Trophoblast cell (in vitro differentiated cells and primary cell): ENCODE results near the gene ULBP1.

ENCODE experiments used
- DNase-seq, 2 donors: peaks; one replicate each; pipeline ENCODE4 v3.0.0-alpha.2; 2016
- H2AFZ ChIP-seq: 2 replicates; pipeline ENCODE4 v1.6.1; 2013; ENCODE audit warnings: low read length, moderate library complexity, mild to moderate bottlenecking; ENCODE audit not compliant: insufficient read depth, poor library complexity
- H2AK5ac ChIP-seq: 2 replicates; pipeline ENCODE4 v1.6.1; 2013; ENCODE audit warnings: mild to moderate bottlenecking, low read length
- H2BK120ac ChIP-seq: 2 replicates; pipeline ENCODE4 v1.6.1; 2013; ENCODE audit warnings: low read length, mild to moderate bottlenecking, moderate library complexity; ENCODE audit not compliant: insufficient read depth, poor library complexity
- H2BK12ac ChIP-seq: 2 replicates; pipeline ENCODE4 v1.6.1; 2013; ENCODE audit warnings: mild to moderate bottlenecking, low read length, moderate library complexity
- H2BK5ac ChIP-seq: 2 replicates; pipeline ENCODE4 v1.6.1; 2013; ENCODE audit warnings: low read length, low read depth, moderate library complexity, mild to moderate bottlenecking; ENCODE audit not compliant: poor library complexity
- H3K14ac ChIP-seq: 2 replicates; pipeline ENCODE4 v1.6.1; 2013; ENCODE audit warnings: mild to moderate bottlenecking, low read length
- H3K18ac ChIP-seq: 2 replicates; pipeline ENCODE4 v1.6.1; 2013; ENCODE audit warnings: mild to moderate bottlenecking, low read length
- H3K23ac ChIP-seq: 2 replicates; pipeline ENCODE4 v1.6.1; 2013; ENCODE audit warnings: low read length
- H3K27ac ChIP-seq: 2 replicates; pipeline ENCODE4 v1.5.1; 2013; ENCODE audit warnings: low read depth, mild to moderate bottlenecking, inconsistent platforms, low read length, moderate library complexity
- H3K27me3 ChIP-seq: 2 replicates; pipeline ENCODE4 v1.6.1; 2013; ENCODE audit warnings: inconsistent platforms, mild to moderate bottlenecking, low read length, moderate library complexity; ENCODE audit not compliant: insufficient read depth
- H3K36me3 ChIP-seq, 2 experiments: 1 replicate in 1 of 2; 2 replicates in 1 of 2; pipeline ENCODE4 v1.6.1; 2013; ENCODE audit warnings: low read length in 2 of 2, mild to moderate bottlenecking in 2 of 2, moderate library complexity in 1 of 2; ENCODE audit not compliant: insufficient read depth in 2 of 2, control insufficient read depth in 1 of 2
- H3K4ac ChIP-seq: 2 replicates; pipeline ENCODE4 v1.6.1; 2013; ENCODE audit warnings: low read depth, mild to moderate bottlenecking, low read length, moderate library complexity
- H3K4me1 ChIP-seq, 2 experiments: 1 replicate in 1 of 2; 2 replicates in 1 of 2; pipeline ENCODE4 v1.6.1; 2013; ENCODE audit warnings: low read length in 2 of 2, mild to moderate bottlenecking in 2 of 2, moderate library complexity in 1 of 2; ENCODE audit not compliant: insufficient read depth in 2 of 2, control insufficient read depth in 1 of 2
- H3K4me2 ChIP-seq: 2 replicates; pipeline ENCODE4 v1.6.1; 2013; ENCODE audit warnings: inconsistent platforms, mild to moderate bottlenecking, low read length, moderate library complexity
- H3K4me3 ChIP-seq: 2 replicates; pipeline ENCODE4 v1.5.1; 2013; ENCODE audit warnings: mild to moderate bottlenecking, low read depth, low read length, inconsistent platforms
- H3K79me1 ChIP-seq: one replicate; pipeline ENCODE4 v1.6.1; 2013; ENCODE audit warnings: low read length
- H3K79me2 ChIP-seq: 2 replicates; pipeline ENCODE4 v1.6.1; 2013; ENCODE audit warnings: low read length, mild to moderate bottlenecking; ENCODE audit not compliant: control insufficient read depth, insufficient read depth, poor library complexity
- H3K9ac ChIP-seq: 2 replicates; pipeline ENCODE4 v1.6.1; 2013; ENCODE audit warnings: mild to moderate bottlenecking, low read length
- H3K9me3 ChIP-seq: 2 replicates; pipeline ENCODE4 v1.6.1; 2013; ENCODE audit warnings: low read depth, mild to moderate bottlenecking, control low read depth, inconsistent platforms, low read length; ENCODE audit not compliant: insufficient read depth
- H4K12ac ChIP-seq: 2 replicates; pipeline ENCODE4 v1.6.1; 2013; ENCODE audit warnings: low read depth, mild to moderate bottlenecking, low read length, moderate library complexity
- H4K8ac ChIP-seq: 2 replicates; pipeline ENCODE4 v1.6.1; 2013; ENCODE audit warnings: low read depth, mild to moderate bottlenecking, low read length, moderate library complexity
- H4K91ac ChIP-seq: one replicate; pipeline ENCODE4 v1.6.1; 2013; ENCODE audit warnings: low read depth, mild to moderate bottlenecking, low read length, moderate library complexity
- whole genome bisulfite sequencing: extraction: QIAGEN DNeasy Blood & Tissue Kit; methylation state at CpG from one replicate; pipeline ENCODE4 v1.1.7; 2013; ENCODE audit warnings: missing lambda C conversion rate; ENCODE audit not compliant: insufficient read length, insufficient coverage; ENCODE audit errors: extremely low coverage; 5-methylcytosine and 5-hydroxymethylcytosine counted together

ULBP1 gene

DNA sequence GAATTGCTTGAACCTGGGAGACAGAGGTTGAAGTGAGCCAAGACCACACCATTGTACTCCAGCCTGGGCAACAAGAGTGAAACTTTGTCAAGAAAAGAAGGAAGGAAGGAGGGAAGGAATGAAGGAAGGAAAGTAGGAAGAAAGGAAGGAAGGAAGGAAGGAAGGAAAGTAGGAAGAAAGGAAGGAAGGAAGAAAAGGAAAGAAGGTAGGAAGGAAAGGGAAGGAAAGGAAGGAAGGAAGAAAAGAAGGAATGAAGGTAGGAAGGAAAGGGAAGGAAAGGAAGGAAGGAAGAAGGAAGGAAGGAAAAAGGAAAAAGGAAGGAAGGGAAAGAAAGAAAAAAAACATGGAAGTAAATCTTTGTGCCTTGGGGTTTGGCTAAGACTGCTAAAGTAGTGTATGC lies 11.7 kb downstream of the ULBP1 start:
- Histone ChIP-seq H3K4ac (no peak overlapping the region), H3K4me1 (no peaks in the 10 kb centered on the region), H3K27ac (no peak overlapping the region), H2BK120ac (no peak overlapping the region), H3K27me3 (peaks cover 5% of the 10 kb centered on the region), H3K23ac (no peak overlapping the region), H3K18ac (no peak overlapping the region), H3K79me1 (no peaks in the 10 kb centered on the region), H2AFZ (no peak overlapping the region), H3K36me3 (no peaks in the 10 kb centered on the region), H4K8ac (no peak overlapping the region), H3K4me2 (no peak overlapping the region), H3K9me3 (no peaks in the 10 kb centered on the region), H4K91ac (no peak overlapping the region), H2AK5ac (no peak overlapping the region), H3K9ac (no peak overlapping the region), H2BK12ac (no peak overlapping the region), H2BK5ac (no peak overlapping the region), H3K79me2 (no peaks in the 10 kb centered on the region), H3K14ac (no peak overlapping the region), H4K12ac (no peak overlapping the region), H3K4me3 (no peak overlapping the region)
- DNase-seq, result no peak

DNA sequence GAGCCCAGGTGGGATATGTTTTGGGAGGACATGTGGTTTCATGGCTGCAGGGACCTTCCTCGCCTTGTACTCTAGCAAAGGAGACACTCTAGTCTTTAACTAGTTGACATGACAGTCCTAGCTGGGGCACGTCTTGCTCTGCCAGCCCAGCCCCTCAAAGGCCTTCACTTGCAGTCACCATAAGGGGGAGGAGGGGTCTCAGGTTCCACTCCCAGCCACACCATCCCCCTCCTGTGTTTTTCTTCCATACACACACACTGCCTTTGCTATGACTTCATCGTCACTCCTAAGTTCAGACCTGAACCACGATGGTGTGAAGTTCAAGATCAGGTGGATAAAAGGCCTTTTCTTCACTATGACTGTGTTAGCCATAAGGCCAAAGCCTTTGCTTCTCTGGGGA lies 13.5 kb downstream of the ULBP1 start:
- Histone ChIP-seq H2AFZ (no peak overlapping the region), H2BK120ac (no peak overlapping the region), H2AK5ac (no peak overlapping the region), H4K8ac (no peak overlapping the region), H3K4me1 (no peaks in the 10 kb centered on the region), H3K79me1 (no peaks in the 10 kb centered on the region), H3K4me2 (no peak overlapping the region), H4K12ac (no peak overlapping the region), H4K91ac (no peak overlapping the region), H3K36me3 (no peaks in the 10 kb centered on the region), H3K4ac (no peak overlapping the region), H3K79me2 (no peaks in the 10 kb centered on the region), H3K4me3 (no peak overlapping the region), H2BK12ac (no peak overlapping the region), H3K18ac (no peak overlapping the region), H3K14ac (no peak overlapping the region), H3K27ac (no peak overlapping the region), H3K27me3 (peaks cover 8% of the 10 kb centered on the region), H3K23ac (no peak overlapping the region), H3K9ac (no peak overlapping the region), H3K9me3 (no peaks in the 10 kb centered on the region), H2BK5ac (no peak overlapping the region)
- WGBS, result no CpG with 5 or more reads among the region's 4 CpGs
- DNase-seq, result no peak

DNA sequence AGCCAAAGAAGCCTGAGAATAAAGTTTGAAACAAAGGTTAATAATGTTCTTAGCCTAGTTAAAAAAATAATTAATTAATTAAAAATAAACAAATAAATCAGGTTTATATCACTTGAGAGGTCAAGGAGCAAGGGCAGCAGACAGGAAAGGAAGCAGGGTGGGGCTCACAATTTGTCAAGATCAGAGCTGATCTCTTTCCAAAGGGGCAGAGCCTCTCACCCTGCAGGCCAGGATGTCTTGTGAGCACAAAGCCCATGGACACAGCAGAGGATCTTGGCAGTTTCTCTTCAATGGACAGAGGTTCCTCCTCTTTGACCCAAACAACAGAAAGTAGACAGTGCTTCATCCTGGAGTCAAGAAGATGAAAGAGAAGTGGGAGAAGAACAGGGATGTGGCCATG lies 14.9 kb downstream of the ULBP1 start:
- H3K79me2 ChIP-seq, result no peaks in the 10 kb centered on the region
- peak overlapping the region; percentile 42 for H3K9ac ChIP-seq
- no peak overlapping the region for H2BK5ac ChIP-seq
- no peak overlapping the region for H4K12ac ChIP-seq
- H2BK120ac ChIP-seq, result no peak overlapping the region
- no peak overlapping the region for H3K27ac ChIP-seq
- no peak overlapping the region for H3K23ac ChIP-seq
- no peak overlapping the region for H4K8ac ChIP-seq
- no peak overlapping the region for H3K14ac ChIP-seq
- no peak overlapping the region for H3K4me2 ChIP-seq
- DNase-seq, result no peak
- no peak overlapping the region for H3K18ac ChIP-seq
- no peak overlapping the region for H2AK5ac ChIP-seq
- H2BK12ac ChIP-seq, result no peak overlapping the region
- no peak overlapping the region for H3K4me3 ChIP-seq
- no peaks in the 10 kb centered on the region for H3K9me3 ChIP-seq
- H3K4ac ChIP-seq, result no peak overlapping the region
- H4K91ac ChIP-seq, result no peak overlapping the region
- no peaks in the 10 kb centered on the region for H3K36me3 ChIP-seq
- no peak overlapping the region for H2AFZ ChIP-seq
- no peaks in the 10 kb centered on the region for H3K79me1 ChIP-seq
- peaks cover 7% of the 10 kb centered on the region for H3K27me3 ChIP-seq
- H3K4me1 ChIP-seq, result no peaks in the 10 kb centered on the region

DNA sequence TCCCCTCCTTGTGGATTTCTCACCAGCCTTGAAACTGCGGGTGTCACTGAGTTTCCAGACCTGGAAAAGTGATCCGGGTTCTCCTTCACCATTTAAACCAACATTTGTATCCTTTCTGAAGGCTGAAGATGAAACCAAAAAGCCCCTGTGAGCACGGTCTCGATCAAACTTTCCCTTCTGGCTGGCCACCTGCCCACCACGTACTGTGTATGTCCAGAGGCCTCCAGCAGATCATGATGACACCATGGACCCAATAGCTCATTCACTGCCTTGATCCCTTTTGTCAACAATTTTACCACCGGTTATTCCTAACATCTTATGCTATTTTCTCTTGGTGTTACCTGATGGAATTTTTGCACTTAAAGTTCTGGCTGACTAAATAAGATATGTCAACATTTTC lies 15.6 kb downstream of the ULBP1 start:
- no peak overlapping the region for H2AK5ac ChIP-seq
- no peak overlapping the region for H2AFZ ChIP-seq
- H3K9ac ChIP-seq, result no peak overlapping the region
- no peaks in the 10 kb centered on the region for H3K79me2 ChIP-seq
- no peak overlapping the region for H4K12ac ChIP-seq
- H3K27ac ChIP-seq, result no peak overlapping the region
- H3K79me1 ChIP-seq, result no peaks in the 10 kb centered on the region
- no peak overlapping the region for H2BK12ac ChIP-seq
- WGBS, result no CpG with 5 or more reads among the region's 6 CpGs
- no peak overlapping the region for H2BK5ac ChIP-seq
- H4K91ac ChIP-seq, result no peak overlapping the region
- no peaks in the 10 kb centered on the region for H3K4me1 ChIP-seq
- H3K4ac ChIP-seq, result no peak overlapping the region
- no peak overlapping the region for H2BK120ac ChIP-seq
- no peak for DNase-seq
- H3K9me3 ChIP-seq, result no peaks in the 10 kb centered on the region
- no peak overlapping the region for H4K8ac ChIP-seq
- H3K36me3 ChIP-seq, result no peaks in the 10 kb centered on the region
- H3K27me3 ChIP-seq, result peaks cover 6% of the 10 kb centered on the region
- H3K14ac ChIP-seq, result no peak overlapping the region
- no peak overlapping the region for H3K23ac ChIP-seq
- H3K4me2 ChIP-seq, result no peak overlapping the region
- H3K4me3 ChIP-seq, result no peak overlapping the region
- no peak overlapping the region for H3K18ac ChIP-seq

DNA sequence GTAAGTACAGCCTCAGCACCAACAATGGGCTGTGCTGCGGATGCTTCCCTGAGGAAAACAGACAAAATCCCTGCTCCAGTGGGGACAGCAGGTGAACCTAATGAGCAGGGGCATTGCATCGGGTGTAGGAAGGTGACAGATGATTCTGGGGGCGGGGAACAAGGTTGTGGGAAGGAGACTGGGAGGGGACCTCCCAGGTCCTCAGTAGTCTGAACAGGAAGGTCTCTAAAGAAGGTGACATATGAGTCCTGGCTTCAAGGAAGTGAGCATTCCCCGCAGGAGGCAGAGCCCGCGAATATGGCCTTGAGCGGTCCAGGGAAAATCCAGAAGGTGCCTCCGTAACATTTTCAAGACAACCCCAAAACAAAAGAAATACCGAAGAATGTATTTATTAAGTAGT lies 19.4 kb downstream of the ULBP1 start:
- no peaks in the 10 kb centered on the region for H3K4me1 ChIP-seq
- H3K79me1 ChIP-seq, result no peaks in the 10 kb centered on the region
- H3K9me3 ChIP-seq, result peaks cover 5% of the 10 kb centered on the region
- no peak overlapping the region for H3K18ac ChIP-seq
- no peak overlapping the region for H3K4me3 ChIP-seq
- no peak overlapping the region for H2BK120ac ChIP-seq
- no peak overlapping the region for H2BK5ac ChIP-seq
- no peak overlapping the region for H2BK12ac ChIP-seq
- peaks cover 32% of the 10 kb centered on the region for H3K27me3 ChIP-seq
- no peak overlapping the region for H3K4ac ChIP-seq
- H3K23ac ChIP-seq, result no peak overlapping the region
- no CpG with 5 or more reads among the region's 9 CpGs for WGBS
- no peak overlapping the region for H4K91ac ChIP-seq
- no peak overlapping the region for H3K27ac ChIP-seq
- no peaks in the 10 kb centered on the region for H3K79me2 ChIP-seq
- no peak overlapping the region for H4K8ac ChIP-seq
- no peak overlapping the region for H2AFZ ChIP-seq
- no peak overlapping the region for H4K12ac ChIP-seq
- no peak overlapping the region for H3K4me2 ChIP-seq
- no peak overlapping the region for H2AK5ac ChIP-seq
- DNase-seq, result no peak
- H3K9ac ChIP-seq, result no peak overlapping the region
- H3K36me3 ChIP-seq, result peaks cover 0 to 2% of the 10 kb centered on the region in 2 experiments
- H3K14ac ChIP-seq, result no peak overlapping the region
